Measurements from ENCODE around the gene FOCAD.
"Not testable (repeated sequence)": the region's sequence is repeated elsewhere in the genome, so short reads cannot be mapped to it uniquely, and the experiment has no call there.

The FOCAD gene, protein sequence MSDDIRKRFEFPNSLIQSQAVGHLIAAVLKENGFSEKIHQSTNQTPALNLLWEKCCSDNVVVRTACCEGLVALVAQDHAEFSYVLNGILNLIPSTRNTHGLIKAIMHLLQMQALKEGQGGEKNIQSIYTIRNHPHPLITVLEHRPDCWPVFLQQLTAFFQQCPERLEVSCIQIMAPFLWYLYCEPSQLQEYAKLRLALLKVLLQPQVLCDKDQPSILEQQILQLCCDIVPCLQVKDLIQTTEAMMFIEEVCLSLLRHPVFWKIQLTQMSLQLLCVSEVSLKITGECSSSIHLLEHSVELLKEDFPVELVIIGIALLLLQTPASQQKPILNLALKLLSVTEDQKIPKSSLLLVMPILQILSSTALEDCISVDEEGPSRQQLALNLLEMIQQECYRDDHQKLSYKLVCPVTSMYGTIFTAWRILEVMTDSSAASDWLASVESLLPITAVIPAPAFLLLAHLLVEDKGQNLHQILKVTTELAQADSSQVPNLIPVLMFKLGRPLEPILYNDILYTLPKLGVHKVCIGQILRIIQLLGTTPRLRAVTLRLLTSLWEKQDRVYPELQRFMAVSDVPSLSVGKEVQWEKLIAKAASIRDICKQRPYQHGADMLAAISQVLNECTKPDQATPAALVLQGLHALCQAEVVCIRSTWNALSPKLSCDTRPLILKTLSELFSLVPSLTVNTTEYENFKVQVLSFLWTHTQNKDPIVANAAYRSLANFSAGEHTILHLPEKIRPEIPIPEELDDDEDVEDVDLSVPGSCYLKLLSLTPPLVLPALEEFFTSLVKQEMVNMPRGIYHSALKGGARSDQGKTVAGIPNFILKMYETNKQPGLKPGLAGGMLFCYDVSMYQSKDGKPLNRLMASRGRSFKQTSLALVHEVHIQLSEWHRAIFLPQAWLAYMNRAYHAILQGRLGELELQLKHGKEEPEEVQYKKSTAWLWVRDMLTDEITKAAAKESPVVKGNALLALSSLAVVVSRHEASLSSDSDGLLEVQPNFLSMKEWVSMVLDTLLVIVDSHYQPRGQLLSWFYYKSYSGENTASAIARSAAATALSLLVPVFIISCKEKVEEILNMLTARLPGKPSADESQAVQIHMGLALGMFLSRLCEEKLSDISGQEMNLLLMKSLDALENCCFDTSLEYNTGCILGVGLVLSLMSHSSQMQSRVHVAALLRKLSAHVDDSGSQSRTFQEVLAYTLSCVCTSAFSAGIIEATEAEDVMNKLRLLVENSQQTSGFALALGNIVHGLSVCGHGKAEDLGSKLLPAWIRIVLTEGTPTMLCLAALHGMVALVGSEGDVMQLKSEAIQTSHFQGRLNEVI (N-terminal part only)

DNA sequence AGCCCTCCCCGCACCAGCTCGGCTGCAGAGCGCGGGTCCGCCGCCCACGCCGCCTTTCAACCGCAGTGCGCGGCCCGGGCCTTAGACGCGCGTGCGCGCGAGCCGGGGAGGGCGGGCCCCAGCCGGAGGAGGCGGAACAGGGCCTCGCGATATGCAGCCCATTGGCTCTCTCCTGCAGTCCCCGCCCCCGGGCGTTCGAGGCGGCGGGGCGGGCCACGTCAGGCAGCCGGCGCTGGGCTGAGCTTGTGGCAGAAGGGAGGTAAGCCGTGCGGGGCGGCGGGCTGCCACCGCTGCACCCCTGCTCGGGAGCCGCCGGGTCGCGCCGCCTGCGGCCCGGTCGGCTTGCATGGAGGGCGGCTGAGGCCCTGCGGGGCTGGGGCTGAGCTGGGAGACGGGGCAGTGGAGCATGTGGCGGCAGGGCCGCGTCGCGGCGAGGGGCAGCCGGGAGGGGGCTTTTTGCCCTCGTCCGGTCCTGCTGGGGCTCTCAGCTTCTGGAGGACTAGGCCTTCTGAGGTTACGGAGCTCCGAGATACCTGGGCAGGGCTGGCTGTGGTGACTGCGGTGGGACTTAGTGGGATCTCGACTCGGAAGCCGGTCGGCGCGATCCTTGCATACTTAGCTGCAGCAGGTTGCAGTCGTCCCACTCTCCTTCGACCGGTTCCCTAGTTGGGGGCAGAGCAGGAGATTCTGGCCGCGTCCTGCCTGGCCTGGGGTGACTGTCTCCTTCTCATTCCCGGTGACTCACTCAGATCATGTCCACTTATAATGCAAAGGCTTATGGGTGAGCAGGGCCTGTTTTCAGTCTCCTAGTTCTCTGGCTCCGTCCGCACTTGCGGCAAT is at the start of gene FOCAD:
Gene FOCAD, plus strand, starts transcription at position 225 of the 840 bp plus-strand sequence. CDS start 31,095 bp downstream, outside the sequence.
- no peaks in the 10 kb centered on the region for H3K27me3 Mint-ChIP-seq
- H3K36me3 Mint-ChIP-seq: no peaks in the 10 kb centered on the region
- DNase-seq (ENCODE audit: low spot score in 2 of 2) (peak; percentile 93 to 94), ATAC-seq (ENCODE audit: low read depth) (peak; percentile 96)
- H3K4me1 Mint-ChIP-seq: peaks cover 12% of the 10 kb centered on the region
- H3K9me3 Mint-ChIP-seq: no peaks in the 10 kb centered on the region
- peak within 1 kb of the TSS; percentile 22 for H3K27ac Mint-ChIP-seq
- H3K4me3 Mint-ChIP-seq: peak within 1 kb of the TSS; percentile 87

DNA sequence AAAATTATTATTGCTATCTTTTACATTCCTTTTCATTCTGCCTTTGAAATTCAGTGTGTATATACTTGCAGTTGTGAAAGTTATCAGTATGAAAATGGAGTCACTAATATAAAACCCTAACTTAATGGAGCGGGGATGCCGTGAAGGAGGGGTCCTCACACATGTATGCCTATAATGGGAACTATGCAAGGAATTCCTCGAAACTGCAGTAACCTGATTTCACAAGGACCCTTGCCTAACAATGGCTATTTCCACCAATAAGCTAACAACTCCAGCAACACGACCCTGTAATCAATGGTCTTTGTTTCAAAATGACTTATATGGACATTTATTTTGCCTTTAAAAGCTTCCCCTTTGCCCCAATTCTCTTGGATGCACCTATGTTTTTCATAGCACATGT is 49.2 kb upstream of the FOCAD start:
- H3K4me3 Mint-ChIP-seq: no peak overlapping the region
- H3K36me3 Mint-ChIP-seq: no peaks in the 10 kb centered on the region
- DNase-seq (ENCODE audit: low spot score in 2 of 2) (no peak), ATAC-seq (ENCODE audit: low read depth) (no peak)
- H3K27me3 Mint-ChIP-seq: peaks cover 32% of the 10 kb centered on the region
- no peak overlapping the region for H3K27ac Mint-ChIP-seq
- H3K4me1 Mint-ChIP-seq: no peaks in the 10 kb centered on the region
- no peaks in the 10 kb centered on the region for H3K9me3 Mint-ChIP-seq

DNA sequence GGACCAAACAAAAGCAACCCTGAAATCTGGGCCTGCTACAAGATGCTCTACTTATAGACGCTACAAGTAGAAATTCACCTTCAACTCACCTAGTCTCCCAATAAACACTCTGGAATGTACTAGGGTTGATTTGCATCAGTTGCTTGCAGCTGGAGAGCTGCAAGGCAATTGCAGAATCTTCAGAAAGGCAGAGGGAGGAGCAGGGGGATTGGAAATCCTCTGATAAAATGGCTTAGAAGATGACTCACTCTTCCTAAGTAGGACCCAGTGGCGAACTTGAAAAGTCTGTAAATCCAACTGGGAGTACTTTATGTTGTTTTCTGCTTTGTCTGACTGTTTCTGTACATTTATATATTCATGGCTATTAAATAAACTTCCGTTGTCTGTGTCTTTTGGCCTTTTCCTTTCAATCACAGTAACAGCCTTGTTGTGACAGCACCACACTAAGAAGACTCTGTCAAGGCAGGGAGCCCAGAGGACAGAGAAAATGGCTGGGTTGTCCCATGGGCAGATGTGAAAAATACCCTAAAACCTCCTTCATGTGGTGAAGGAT is 47.1 kb upstream of the FOCAD start:
- Mint-ChIP-seq H3K27me3 (peaks cover 26% of the 10 kb centered on the region), H3K4me1 (peaks cover 4% of the 10 kb centered on the region), H3K36me3 (no peaks in the 10 kb centered on the region), H3K4me3 (no peak overlapping the region), H3K9me3 (no peaks in the 10 kb centered on the region), H3K27ac (no peak overlapping the region)
- DNase-seq (ENCODE audit: low spot score in 2 of 2) (no peak), ATAC-seq (ENCODE audit: low read depth) (no peak)

DNA sequence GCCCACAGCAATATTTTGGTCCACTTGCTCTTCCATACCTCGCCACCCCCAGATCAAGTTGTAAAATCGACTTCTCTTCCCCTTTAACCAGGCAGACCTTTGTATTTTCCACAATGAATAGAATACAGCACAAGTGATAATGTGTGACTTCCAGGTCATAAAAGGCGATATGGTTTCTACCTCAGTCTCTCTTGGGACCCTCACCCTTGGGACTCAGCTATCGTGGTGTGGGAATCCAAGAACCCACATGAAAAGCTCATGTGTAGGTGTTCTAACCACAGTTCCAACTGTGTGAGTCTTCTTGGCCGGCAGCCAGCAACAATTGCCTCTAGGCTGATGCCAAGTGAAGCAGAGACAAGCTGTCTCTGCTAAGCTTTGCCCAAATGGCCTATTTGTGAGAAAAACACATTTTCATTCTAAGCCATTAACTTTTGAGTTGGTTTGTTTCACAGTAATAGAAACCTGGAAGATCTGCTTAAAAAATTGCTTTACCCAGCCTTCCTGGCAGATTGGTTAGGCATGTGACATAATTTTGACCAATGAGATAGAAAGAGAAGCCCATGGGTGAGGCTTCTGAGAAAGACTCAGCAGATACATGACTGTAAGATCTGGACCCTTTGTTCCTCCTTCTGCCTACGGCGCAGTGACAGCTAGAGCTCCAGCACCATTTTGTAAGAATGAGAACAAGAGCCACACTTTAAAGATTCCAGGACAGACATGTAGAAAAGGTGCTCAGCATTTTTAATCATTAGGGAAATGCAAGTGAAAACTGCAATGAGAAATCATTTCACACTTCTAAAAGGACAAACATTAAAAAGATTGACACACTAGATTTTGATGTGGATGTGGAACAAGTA is 43.5 kb upstream of the FOCAD start:
- no peak overlapping the region for H3K4me3 Mint-ChIP-seq
- H3K27me3 Mint-ChIP-seq: peaks cover 25% of the 10 kb centered on the region
- peak; percentile 41 to 42 for DNase-seq (ENCODE audit: low spot score in 2 of 2)

DNA sequence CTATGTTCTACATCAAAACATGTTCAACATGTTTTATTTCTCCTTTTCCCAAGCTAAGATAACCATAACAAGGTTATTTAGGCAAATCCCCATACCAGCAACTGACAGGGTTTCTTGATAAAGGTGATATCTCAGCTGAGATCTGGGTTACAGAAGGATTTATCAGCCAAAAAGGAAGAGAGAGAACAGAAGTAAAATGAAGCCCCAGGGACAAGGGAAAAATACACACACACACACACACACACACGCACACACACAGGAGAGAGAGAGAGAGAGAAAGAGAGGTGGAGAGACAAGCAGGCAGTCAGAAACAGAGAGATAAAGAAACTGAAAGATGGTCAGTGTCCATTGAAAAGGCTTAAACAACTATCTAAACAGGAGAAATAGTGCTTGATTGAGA is 42.0 kb upstream of the FOCAD start:
- DNase-seq (ENCODE audit: low spot score in 2 of 2): no peak
- Mint-ChIP-seq H3K4me1 (peaks cover 7% of the 10 kb centered on the region), H3K9me3 (no peaks in the 10 kb centered on the region), H3K27ac (no peak overlapping the region), H3K4me3 (no peak overlapping the region), H3K36me3 (no peaks in the 10 kb centered on the region), H3K27me3 (peaks cover 20% of the 10 kb centered on the region)
- ATAC-seq (ENCODE audit: low read depth): no peak

More for the DNA sequence above, 43.5 kb upstream of the FOCAD start:
- Mint-ChIP-seq H3K36me3 (no peaks in the 10 kb centered on the region), H3K27ac (no peak overlapping the region), H3K9me3 (no peaks in the 10 kb centered on the region), H3K4me1 (peaks cover 7% of the 10 kb centered on the region)
- ATAC-seq (ENCODE audit: low read depth): peak; percentile 86

DNA sequence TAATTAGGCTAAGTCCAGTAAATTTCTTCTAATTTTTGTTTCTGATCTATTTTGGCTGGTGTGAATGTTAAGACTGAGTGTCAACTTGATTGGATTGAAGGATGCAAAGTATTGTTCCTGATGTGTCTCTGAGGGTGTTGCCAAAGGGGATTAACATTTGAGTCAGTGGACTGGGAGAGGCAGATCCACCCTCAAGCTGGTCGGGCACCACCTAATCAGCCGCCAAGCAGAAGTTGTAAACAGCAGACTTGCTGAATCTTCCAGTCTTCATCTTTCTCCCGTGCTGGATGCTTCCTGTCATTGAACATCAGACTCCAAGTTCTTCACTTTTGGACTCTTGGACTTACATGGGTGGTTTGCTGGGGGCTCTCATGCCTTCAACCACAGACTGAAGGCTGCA is 40.4 kb upstream of the FOCAD start:
- Mint-ChIP-seq H3K4me1 (peaks cover 7% of the 10 kb centered on the region), H3K9me3 (no peaks in the 10 kb centered on the region), H3K36me3 (no peaks in the 10 kb centered on the region), H3K27ac (no peak overlapping the region), H3K4me3 (no peak overlapping the region), H3K27me3 (peaks cover 17% of the 10 kb centered on the region)
- DNase-seq (ENCODE audit: low spot score in 2 of 2) (no peak), ATAC-seq (ENCODE audit: low read depth) (no peak)

DNA sequence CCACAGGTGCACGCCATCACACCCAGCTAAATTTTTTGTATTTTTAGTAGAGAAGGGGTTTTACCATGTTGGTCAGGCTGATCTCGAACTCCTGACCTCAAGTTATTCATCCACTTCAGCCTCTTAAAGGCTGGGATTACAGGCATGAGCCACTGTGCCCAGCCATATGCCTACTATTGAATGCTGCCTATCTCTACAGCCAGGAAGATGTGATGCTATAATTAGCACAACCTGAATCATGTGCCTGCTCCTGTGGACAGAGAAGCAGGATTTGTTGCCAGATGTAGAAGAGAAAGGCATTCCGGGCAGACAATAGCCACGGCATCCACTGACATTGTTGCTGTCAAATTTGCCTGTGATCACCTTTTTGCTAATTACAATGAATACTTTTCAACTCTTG is 37.4 kb upstream of the FOCAD start:
- no peak for DNase-seq (ENCODE audit: low spot score in 2 of 2)
- H3K9me3 Mint-ChIP-seq: no peaks in the 10 kb centered on the region
- no peak overlapping the region for H3K4me3 Mint-ChIP-seq
- H3K36me3 Mint-ChIP-seq: no peaks in the 10 kb centered on the region
- H3K27me3 Mint-ChIP-seq: peaks cover 15% of the 10 kb centered on the region
- H3K27ac Mint-ChIP-seq: no peak overlapping the region
- peaks cover 3% of the 10 kb centered on the region for H3K4me1 Mint-ChIP-seq
- ATAC-seq (ENCODE audit: low read depth): no peak

DNA sequence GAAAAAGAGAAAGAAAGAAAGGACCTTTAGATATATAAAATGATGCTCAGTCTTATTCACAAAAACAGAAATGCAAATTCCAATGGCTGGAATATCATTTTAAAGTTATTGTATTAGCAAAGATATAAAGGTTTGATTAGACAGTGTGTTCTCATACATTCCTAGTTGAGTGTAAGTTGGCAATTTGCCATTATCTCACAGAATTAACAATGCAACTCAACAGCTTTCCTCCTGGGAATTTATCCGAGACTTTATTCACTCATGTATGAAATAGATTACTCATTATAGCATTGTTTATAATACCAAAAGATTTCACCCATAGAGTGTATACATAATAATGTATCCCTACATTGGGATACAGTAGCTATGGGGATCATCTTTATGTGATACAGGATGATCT is 34.7 kb upstream of the FOCAD start:
- no peaks in the 10 kb centered on the region for H3K9me3 Mint-ChIP-seq
- H3K4me3 Mint-ChIP-seq: no peak overlapping the region
- H3K36me3 Mint-ChIP-seq: no peaks in the 10 kb centered on the region
- H3K27me3 Mint-ChIP-seq: peaks cover 10% of the 10 kb centered on the region
- DNase-seq (ENCODE audit: low spot score in 2 of 2): no peak
- no peak for ATAC-seq (ENCODE audit: low read depth)
- no peaks in the 10 kb centered on the region for H3K4me1 Mint-ChIP-seq
- H3K27ac Mint-ChIP-seq: no peak overlapping the region

DNA sequence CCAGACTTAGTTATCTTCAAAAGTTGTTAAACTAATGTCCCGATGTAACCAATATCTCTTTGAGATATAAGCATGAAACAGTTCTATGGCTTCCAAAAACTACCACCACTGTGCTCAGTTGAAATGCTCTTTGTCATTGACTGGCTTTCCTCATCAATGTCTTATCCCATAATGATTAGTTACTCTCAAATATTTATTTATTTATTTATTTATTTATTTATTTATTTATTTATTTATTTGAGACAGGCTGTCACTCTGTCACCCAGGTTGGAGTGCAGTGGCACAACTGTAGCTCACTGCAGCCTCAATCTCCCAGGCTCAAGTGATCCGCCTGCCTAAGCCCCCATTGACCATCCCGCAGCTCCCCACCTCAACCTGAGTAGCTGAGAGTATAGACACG is 33.7 kb upstream of the FOCAD start:
- Mint-ChIP-seq H3K9me3 (no peaks in the 10 kb centered on the region), H3K27me3 (peaks cover 13% of the 10 kb centered on the region), H3K27ac (no peak overlapping the region), H3K4me3 (no peak overlapping the region), H3K36me3 (no peaks in the 10 kb centered on the region), H3K4me1 (no peaks in the 10 kb centered on the region)
- ATAC-seq (ENCODE audit: low read depth) (no peak), DNase-seq (ENCODE audit: low spot score in 2 of 2) (no peak)

DNA sequence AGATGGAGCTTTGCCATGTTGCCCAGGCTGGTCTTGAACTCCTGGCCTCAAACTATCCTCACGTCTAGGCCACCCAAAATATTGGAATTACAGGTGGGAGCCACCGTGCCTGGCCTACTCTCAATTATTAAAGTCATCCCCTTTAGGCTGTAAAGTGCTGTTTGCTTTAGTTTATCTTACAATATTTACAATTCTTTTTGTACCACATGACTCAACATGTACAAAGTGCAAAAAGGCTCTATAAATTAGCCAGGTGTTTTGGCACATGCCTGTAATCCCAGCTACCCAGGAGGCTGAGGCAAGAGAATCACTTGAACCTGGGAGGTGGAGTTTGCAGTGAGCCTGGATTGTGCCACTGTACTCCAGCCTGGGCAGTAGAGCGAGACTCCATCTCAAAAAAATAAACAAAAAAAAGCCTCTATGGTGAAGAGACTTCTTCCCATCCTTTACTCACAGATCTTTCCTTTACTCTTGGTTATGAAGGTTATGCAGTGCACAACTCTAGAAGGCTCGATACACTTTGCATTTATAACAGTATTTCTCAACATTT is 33.2 kb upstream of the FOCAD start:
- Mint-ChIP-seq H3K4me3 (no peak overlapping the region), H3K4me1 (no peaks in the 10 kb centered on the region)
- ATAC-seq (ENCODE audit: low read depth): no peak

DNA sequence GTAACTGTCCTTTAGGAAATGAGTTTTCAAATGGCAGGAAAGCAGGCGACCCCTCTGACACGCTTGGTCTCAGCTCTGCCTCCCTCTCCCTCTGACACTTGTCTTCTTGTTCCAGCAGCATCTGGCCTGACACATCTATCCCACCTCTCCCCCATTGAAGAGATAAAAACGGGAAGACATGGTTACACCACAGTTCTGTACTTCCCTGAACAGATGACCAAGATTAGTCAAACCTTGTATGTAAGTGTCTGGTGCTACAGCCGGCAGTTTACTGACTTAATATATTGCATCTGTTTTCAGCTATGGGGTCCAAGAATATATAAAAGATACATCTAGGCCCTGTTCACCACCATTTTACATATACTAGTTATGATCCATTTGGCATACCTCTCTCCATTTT is 32.1 kb upstream of the FOCAD start:
- Mint-ChIP-seq H3K36me3 (no peaks in the 10 kb centered on the region), H3K27me3 (peaks cover 13% of the 10 kb centered on the region), H3K27ac (no peak overlapping the region), H3K9me3 (no peaks in the 10 kb centered on the region), H3K4me3 (no peak overlapping the region), H3K4me1 (no peaks in the 10 kb centered on the region)
- DNase-seq (ENCODE audit: low spot score in 2 of 2): no peak
- ATAC-seq (ENCODE audit: low read depth): no peak

More for the DNA sequence above, 33.2 kb upstream of the FOCAD start:
- no peaks in the 10 kb centered on the region for H3K36me3 Mint-ChIP-seq
- no peak overlapping the region for H3K27ac Mint-ChIP-seq
- no peak for DNase-seq (ENCODE audit: low spot score in 2 of 2)
- H3K9me3 Mint-ChIP-seq: no peaks in the 10 kb centered on the region
- peaks cover 13% of the 10 kb centered on the region for H3K27me3 Mint-ChIP-seq

DNA sequence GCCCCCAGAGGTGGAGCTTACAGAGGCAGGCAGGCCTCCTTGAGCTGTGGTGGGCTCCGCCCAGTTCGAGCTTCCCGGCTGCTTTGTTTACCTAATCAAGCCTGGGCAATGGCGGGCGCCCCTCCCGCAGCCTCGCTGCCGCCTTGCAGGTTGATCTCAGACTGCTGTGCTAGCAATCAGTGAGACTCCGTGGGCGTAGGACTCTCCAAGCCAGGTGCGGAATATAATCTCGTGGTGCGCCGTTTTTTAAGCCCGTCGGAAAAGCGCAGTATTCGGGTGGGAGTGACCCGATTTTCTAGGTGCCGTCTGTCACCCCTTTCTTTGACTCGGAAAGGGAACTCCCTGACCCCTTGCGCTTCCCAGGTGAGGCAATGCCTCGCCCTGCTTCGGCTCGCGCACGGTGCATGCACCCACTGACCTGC is 25.8 kb upstream of the FOCAD start:
- H3K27ac Mint-ChIP-seq: peak overlapping the region; percentile 15
- not testable (repeated sequence) for H3K36me3 Mint-ChIP-seq; H3K4me1 Mint-ChIP-seq; H3K9me3 Mint-ChIP-seq; ATAC-seq (ENCODE audit: low read depth); H3K27me3 Mint-ChIP-seq
- DNase-seq (ENCODE audit: low spot score in 2 of 2): peak; percentile 4 to 19
- H3K4me3 Mint-ChIP-seq: peak overlapping the region; percentile 85

All from memory B cell (primary cell).